ENCODE data around the gene DNAH3.
"Not testable (repeated sequence)": the region's sequence is repeated elsewhere in the genome, so short reads cannot be mapped to it uniquely, and the experiment has no call there.

The DNAH3 gene

DNA sequence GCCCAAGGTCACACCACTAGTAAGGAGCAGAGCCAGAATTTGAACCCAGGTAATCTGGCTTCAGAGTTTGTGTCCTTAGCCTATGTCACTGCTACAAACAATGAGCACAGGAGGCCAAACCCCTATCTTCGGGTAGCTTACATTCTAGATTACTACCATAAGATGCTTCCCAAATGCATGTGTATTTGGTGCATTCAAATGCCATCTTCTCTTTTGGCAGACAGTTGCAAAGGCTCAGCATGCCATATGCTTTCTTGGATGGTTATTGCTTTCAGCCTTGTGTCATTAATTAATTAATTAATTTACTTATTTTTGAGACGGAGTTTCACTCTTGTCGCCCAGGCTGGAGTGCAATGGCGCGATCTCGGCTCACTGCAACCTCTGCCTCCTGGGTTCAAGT, 80.7 kb downstream of the DNAH3 start:
- DNase-seq, result no peak

DNA sequence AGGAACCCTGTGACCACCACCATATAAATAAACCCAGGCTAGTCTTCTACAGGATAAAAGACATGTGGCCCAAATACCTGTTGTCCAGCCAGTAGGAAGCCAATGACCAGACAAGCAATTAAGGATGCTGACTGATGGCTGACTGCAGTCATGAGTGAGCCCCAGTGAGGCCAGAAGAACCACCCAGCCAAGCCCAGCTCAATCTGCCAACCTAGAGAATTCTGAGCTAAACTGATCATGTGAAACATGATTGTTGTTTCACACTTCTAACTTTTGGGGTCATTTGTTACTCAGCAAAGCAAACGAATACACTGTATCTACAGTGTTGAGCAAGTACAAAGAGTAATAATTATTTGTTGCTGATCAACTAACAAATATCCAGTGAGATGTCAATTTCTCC, 86.4 kb downstream of the DNAH3 start:
- no peak for DNase-seq

DNA sequence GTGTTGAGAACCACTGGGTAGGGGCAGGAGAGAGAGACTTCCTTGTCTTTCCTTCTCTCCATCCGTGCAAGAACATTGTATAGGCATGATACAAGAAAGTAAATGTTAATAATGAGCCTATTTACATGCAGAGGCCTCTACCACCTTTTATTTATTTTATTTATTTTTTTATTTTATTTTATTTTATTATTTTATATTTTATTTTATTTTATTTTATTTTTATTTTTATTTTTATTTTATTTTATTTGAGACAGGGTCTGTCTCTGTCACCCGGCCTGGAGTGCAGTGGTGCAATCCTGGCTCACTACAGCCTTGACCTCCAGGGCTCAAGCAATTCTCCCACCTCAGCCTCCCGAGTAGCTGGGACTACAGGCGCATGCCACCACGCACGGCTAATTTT, 87.3 kb downstream of the DNAH3 start:
- not testable (repeated sequence) for DNase-seq

DNA sequence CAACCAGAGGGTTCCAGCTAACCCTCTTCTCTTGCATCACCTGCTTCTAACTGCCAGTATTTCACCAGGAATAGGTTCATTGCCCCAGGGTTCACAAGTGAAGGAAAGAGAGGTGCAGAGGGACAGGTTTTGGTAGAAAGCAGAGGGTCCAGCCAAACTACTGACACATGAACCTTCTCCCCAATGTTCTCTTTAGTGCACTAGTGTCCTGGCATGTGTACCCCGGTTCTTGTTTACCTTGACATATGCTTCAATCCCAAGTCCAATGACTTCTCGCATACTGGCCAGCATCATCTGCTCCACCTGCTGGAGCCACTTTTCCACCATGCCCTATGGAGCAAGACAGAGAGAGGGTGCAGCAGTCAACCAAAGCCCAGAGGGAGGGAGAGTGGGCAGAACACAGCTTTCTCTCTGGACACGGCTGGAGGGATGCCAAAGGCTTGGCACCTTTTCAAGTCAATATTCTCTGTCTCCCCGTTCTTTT, 90.6 kb downstream of the DNAH3 start:
- no peak for DNase-seq

DNA sequence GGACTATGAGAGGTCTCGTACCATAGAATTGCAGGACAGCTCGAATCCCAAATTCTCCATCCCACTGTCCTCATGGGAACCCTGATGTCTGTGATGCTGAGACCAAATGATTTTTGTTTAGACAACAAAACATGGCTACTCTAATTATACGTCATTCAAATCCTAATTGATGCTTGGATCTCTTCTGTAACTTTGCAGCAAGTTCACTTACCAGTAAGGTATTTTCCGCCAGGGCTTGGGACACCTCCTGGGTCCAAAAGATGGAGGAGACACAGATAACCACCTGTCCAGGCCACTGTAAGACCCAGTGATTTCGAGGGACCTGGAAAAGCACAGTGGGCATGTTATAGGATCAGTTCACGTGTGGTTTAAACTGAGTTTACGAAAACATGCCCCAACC, 92.8 kb downstream of the DNAH3 start:
- no peak for DNase-seq

DNA sequence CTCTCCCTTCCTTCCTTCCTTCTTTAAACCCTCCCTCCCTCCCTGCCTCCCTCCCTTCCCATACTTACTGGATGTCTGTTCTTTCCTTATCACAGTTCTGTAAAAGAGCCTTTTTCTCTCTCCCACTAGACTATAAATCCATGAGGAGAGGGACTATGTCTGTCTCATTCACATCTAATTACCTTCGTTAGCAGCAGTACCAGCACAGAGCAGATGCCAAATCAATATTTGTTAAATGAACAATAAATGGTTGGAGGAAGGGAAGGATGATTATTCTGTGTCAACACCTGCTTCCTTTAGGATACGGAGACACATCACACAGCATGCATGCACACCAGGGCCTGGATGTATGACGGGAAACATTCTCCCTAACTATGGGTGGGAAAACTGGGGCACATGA, 94.2 kb downstream of the DNAH3 start:
- DNase-seq, result no peak

DNA sequence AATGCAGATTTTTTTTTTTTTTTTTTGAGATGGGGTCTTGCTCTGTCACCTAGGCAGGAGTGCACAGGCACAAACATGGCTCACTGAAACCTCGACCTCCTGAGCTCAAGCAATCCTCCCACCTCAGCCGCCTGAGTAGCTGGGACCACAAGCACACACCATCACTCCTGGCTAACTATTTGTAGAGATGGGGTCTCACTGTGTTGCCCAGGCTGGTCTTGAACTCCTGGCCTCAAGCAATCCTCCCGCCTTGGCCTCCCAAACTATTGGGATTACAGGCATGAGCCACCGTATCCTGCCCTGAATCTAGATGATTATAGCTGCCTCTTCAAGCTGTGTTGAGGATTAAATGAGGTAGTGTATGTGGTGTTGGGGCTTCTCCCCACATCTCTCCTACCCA, 94.9 kb downstream of the DNAH3 start:
- not testable (repeated sequence) for DNase-seq

DNA sequence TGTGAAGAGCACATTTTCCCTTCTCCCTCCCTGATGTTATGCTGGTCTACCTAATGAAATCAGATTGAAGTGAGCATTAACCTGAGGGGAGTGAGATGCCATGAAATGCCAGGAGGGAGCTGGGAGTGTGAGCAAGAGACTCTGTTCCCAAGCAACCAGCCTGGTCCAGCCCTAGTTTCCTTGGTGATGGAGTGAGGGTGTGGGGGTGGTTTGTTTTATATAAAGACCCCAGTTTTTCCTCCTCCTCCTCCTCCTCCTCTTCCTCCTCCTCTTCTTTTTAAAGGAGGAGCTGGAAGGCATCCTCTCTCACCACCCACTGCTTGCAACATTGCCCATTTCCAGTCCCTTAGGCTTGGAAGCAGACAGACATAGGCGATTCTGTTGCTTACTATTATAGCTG, 97.1 kb downstream of the DNAH3 start:
- DNase-seq, result no peak

DNA sequence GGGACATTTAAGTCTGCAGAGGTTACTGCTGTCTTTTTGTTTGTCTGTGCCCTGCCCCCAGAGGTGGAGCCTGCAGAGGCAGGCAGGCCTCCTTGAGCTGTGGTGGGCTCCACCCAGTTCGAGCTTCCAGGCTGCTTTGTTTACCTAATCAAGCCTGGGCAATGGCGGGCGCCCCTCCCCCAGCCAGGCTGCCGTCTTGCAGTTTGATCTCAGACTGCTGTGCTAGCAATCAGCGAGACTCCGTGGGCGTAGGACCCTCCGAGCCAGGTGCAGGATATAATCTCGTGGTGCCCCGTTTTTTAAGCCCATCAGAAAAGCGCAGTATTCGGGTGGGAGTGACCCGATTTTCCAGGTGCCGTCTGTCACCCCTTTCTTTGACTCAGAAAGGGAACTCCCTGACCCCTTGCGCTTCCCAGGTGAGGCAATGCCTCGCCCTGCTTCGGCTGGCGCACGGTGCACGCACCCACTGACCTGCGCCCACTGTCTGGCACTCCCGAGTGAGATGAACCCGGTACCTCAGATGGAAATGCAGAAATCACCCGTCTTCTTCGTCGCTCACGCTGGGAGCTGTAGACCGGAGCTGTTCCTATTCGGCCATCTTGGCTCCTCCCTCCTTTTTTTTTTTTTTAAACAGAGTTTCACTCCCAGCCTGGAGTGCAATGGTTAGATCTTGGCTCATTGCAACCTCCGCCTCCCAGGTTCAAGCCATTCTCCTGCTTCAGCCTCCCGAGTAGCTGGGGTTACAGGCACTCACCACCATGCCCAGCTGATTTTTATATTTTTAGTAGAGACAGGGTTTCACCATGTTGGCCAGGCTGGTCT, 102.3 kb downstream of the DNAH3 start:
- DNase-seq, result not testable (repeated sequence)

DNA sequence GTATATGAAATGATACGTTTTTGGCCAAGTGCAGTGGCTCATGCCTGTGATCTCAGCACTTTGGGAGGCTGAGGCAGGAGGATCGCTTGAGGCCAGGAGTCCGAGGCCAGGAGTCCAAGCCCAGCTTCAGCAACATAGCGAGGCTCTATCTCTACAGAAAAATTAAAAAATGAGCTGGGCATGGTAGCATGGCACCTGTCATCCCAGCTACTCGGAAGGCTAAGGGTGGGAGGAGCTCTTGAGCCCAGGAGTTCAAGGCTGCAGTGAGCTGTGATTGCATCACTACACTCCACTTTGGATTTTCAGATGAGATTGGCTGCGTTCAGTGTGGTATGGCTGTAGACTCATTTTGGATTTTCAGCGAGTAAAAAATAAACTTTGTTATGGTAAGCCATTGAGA, 112.4 kb downstream of the DNAH3 start:
- no peak for DNase-seq

DNA sequence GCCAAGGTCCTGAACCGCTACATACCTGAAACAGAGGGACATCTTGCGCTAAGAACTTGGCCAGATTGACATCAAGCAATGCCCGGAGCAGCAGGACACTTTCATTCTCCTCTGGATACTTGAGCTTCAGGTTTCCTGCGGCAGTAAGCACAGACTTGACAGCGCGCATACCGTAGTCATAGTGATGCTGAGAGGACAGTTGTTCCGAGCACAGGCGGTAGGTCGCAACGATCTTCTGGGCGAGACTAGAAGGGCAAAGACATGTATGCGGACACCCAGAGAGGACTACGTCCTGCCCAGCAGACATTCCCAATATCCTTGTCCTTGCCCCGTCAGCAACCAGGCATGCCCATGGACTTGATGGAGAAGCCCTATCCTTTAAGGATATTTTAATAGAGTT, 112.9 kb downstream of the DNAH3 start:
- no peak for DNase-seq

DNA sequence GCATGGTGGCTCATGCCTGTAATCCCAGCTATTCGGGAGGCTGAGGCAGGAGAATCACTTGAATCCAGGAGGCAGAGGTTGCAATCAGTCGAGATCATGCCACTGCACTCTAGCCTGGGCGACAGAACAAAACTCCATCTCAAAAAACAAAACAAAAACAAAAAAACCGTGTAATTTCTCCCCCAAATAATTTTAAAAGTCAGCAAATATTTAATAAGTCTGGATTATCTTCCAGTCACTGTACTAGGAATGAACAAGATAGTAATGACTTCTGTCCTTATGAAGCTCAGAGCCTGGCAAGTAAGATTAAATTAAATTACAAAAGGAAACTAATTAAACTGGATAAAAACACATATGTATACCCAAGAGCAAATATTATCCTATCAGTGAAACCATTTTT, 113.5 kb downstream of the DNAH3 start:
- DNase-seq, result no peak

DNA sequence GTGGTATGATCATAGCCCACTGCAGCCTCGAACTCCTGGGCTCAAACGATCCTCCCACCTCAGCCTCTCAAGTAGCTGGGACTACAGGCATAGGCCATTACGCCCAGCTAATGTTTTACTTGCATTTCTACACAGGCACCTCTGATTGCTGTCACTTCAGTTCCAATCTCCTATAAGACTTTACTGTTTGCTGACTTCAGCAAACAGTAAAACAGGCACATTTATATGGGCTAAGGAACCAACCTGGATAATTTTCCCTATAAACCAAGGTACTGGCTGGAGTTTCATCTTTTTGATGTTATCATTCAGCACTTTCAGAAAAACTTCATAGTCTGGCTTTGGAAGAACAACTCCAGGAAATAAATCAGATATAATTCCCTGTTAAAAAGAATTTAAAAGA, 114.2 kb downstream of the DNAH3 start:
- DNase-seq, result no peak

DNA sequence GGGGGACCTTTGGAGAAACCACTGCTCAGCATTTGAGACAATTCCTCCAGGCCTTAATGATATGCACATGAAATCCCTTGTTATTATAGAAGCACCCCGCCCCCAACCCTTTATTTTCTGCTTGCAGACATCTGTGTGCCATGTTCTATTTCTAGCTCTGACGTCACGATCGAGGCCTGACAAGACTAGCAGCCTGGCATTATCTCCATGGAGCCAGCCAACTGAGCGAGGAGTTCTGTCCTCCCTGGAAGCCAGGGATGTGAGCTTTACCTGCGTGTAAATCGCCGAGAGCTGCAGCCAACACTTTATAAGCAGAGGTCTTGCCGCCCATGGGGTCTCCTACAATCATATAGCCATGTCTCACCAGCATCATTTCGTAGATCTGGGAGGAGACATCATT, 116.9 kb downstream of the DNAH3 start:
- DNase-seq, result no peak

DNA sequence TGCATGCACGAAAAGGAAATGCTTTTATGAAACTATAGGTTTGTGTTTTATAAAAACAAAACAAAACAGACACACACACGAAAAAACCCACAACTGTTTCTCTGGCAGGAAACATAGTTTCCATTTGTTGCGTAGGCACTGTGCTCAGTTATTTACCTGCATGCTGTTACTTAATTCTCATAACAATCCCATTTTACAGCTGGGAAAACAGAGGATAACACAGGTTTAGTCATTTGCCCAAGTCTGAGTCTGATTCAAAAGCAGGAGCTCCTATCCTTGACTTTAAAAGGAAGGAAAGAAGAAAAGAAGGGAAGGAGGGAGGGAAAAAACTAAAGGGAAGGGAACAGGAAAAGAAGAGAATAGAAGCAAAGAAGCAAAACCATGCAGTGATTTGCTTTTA, 117.4 kb downstream of the DNAH3 start:
- DNase-seq, result no peak

DNA sequence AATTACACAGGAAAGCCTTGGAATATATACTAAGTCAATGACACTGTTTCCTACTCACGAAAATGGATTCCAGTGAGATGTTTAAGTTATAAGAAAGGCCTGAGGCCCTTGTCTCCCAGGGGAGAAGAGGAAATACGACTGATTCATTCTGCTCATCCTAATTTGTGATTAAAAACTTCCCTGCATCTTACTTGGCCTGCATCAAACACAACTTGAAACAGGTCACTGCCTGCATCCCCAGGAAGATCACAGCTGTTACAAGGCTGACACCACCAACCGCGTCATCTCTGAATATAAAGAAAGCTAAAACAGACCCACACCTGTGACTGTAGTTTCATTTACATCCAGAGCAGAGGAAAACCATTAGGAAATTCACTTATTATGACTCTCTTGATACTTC, 121.9 kb downstream of the DNAH3 start:
- DNase-seq, result no peak

DNA sequence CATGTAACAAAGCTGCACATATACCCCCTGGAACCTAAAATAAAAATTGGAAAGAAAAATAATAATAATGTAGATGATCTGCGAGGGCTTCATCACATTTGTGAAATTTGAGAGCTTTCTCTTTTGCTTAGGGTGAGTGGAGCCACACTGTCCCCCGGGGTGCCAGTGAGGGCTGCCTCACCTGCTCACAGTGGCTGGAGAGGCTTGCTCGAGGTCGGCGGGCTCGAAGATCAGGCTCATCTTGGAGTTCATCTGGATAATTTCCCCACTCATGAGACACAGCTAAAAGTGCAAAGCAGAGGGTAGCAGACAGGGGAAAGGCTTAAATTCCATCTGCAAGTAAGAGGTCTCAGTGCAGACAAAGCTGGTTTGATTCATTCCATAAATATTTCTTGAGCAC, 123.8 kb downstream of the DNAH3 start:
- DNase-seq, result no peak

DNA sequence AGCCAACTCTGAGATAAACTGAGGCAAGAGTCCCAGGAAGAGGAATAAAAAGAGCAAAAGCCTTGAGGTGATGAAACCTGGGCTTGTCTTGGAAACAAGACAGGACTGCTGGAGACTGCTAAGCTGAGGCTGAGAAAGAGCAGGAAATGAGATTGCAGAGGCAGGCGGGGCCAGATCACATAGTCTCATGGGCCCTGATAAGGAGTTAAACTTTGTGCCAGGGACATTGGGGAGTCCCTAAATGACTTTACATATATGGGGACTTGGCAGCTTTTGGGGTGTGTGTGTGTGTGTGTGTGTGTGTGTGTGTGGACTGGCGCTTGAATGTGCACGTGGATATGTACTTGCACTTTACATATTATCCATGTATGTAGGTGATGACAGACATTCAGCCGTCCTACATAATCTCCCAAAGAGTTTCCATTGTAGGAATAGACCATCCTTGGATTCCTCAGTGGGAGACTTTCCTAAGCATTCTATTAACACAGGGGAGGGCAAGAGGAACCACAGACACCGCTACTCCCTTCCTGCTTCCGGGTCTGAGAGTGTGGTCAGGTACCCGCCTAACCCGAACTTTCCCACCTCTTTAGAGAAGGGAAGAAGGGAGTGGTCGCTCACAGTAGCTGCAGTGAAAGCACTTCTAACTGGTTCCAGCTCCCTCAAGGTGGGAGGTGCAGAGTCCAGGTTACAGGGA, 127.0 kb downstream of the DNAH3 start:
- DNase-seq, result no peak

DNA sequence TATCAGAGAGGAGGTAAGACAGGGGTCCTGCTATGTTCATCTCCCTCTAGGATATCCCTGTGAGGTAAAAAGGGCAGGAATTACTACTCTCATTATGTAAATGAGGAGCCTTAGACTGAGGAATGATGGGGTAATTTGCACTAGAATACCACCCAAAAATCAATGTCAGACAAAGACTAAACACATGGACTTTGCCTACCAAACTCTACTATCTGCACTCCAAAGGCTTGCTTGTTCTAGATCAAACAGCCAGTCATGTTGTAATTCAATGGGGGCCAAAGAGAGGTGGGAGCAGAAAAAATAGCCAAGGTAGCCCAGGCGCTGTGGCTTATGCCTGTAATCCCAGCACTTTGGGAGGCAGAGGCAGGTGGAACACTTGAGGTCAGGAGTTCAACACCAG, 129.3 kb downstream of the DNAH3 start:
- DNase-seq, result no peak

DNA sequence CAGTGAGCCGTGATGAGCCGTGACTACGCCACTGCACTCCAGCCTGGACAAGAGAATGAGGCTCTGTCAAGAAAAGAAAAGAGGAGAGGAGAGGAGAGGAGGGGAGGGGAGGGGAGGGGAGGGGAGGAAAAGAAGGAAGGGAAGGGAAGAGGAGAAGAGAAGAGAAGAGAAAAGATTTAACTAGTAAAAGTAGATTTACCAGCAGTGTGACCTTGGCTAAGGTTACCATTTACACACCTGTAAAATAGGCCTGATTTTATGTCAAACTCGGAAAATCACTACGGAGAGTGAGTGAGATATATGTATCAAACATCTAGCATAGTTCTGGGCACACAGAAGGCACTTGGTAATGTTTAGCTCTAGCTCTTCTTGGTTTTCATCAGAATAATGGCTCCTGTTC, 140.8 kb downstream of the DNAH3 start:
- DNase-seq, result no peak

DNA sequence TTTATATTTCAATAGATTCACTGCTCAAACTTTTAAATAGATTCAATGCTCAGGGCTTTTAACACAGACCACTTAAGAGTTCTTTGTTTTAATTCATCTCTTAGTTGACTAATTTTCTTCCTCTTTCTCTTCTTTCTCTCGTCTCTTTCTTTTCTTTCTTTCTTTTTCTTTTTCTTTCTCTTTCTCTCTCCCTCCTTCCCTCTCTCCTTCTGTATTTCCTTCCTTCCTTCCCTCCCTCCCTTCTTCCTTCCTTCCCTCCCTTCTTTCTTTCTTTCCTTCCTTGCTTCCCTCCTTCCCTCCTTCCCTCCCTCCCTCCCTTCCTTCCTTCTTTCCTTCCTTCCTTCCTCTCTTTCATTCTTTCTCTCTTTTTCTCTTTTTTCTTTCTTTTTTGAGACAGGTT, 145.6 kb downstream of the DNAH3 start:
- DNase-seq, result no peak

DNA sequence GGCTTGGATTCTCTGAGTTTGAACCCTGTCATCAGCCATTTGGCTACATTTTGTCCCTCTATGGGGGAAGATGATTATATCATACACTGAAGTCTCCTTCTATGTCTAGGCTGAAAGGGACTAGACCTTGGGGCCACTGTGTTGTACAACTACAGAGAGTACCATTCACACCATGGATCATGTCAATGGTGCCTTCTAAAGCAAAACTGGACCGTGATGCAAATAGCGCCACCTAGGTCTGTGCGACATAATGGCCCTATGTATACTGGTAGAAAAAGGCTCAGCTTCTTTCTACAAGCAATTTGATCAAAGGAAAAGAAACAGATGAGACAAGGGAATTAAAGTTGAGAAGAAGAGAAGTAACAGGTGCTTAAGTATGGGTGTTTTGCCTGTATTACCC, 149.4 kb downstream of the DNAH3 start:
- DNase-seq, result no peak

DNA sequence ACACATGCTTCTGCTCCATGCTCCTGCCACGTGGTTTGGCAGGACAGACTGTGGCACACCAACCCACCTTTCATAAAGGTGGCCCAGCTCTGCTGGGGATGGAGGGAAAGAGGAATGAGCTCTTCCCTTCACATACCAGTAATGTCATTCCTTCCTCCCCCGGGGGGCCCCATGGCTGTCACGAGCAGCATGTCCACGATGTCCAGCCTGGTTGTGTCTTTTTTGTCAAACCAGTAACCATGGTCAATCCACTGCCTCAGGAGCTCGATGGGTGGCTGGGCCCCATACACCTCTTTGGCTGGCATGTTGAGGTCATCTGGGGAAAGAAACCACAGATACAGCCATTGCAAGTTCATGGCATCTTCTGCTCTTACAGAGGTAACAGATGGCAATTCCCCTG, 153.5 kb downstream of the DNAH3 start:
- no peak for DNase-seq

DNA sequence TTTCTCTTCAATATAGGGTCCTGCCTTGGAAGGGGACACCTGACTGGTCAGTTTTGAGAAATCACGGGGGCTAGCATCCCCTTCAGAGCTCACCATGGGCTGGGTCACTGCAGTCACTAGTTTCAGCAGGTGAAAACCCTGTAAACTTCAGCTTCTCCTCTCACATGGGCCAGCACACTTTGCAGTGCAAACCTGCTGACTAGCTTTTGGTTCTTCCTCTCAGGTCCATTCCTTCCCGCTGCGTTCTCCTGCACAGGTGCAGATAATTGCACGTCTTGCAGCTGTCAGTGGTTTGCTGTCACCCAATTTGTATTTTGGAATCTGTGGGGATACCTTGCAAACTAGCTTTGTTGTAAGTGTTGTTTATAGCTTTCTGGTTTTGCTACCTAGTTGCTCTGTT, 154.9 kb downstream of the DNAH3 start:
- DNase-seq, result no peak

Data from NCI-H1436 (cell line).